ENCODE data around the gene SGCG. TPM values are rescaled to one million over a fixed set of nuclear protein-coding genes. Genes with fewer than 3 reads are reported as not detected.
"Not testable (repeated sequence)": the region's sequence is repeated elsewhere in the genome, so short reads cannot be mapped to it uniquely, and the experiment has no call there.

Gene SGCG
- total RNA-seq (2014; rRNA removed; shearing (Covaris generic)), result not detected in 2 replicates

- no peak for DNase-seq (ENCODE audit: low spot score)
These were observed at the start of gene SGCG for GRCh38 chr13:23180711-23181110. Gene SGCG (plus strand): TSS chr13:23180979. CDS start chr13:23203695, 22,716 bp downstream.

GRCh38 chr13:23134542-23134941 lies 46.2 kb upstream of the SGCG start:
- no peak for DNase-seq (ENCODE audit: low spot score)

- DNase-seq (ENCODE audit: low spot score), result no peak
These were observed 40.3 kb upstream of the SGCG start for GRCh38 chr13:23140492-23140891.

GRCh38 chr13:23141964-23142363 lies 38.8 kb upstream of the SGCG start:
- no peak for DNase-seq (ENCODE audit: low spot score)

GRCh38 chr13:23142607-23143006 lies 38.2 kb upstream of the SGCG start:
- DNase-seq (ENCODE audit: low spot score), result not testable (repeated sequence)

GRCh38 chr13:23144431-23144830 lies 36.3 kb upstream of the SGCG start:
- DNase-seq (ENCODE audit: low spot score), result no peak

- no peak for DNase-seq (ENCODE audit: low spot score)
These were observed 34.8 kb upstream of the SGCG start for GRCh38 chr13:23146006-23146405.

- DNase-seq (ENCODE audit: low spot score), result no peak
These were observed 33.8 kb upstream of the SGCG start for GRCh38 chr13:23146811-23147625.

- no peak for DNase-seq (ENCODE audit: low spot score)
These were observed 33.0 kb upstream of the SGCG start for GRCh38 chr13:23147827-23148226.

- no peak for DNase-seq (ENCODE audit: low spot score)
These were observed 23.0 kb upstream of the SGCG start for GRCh38 chr13:23157781-23158180.

GRCh38 chr13:23159205-23159759 lies 21.5 kb upstream of the SGCG start:
- no peak for DNase-seq (ENCODE audit: low spot score)

GRCh38 chr13:23159760-23160637 lies 20.8 kb upstream of the SGCG start:
- DNase-seq (ENCODE audit: low spot score), result no peak

GRCh38 chr13:23160638-23161480 lies 19.9 kb upstream of the SGCG start:
- DNase-seq (ENCODE audit: low spot score), result no peak

- DNase-seq (ENCODE audit: low spot score), result no peak
These were observed 19.3 kb upstream of the SGCG start for GRCh38 chr13:23161481-23161825.

GRCh38 chr13:23175920-23176319 lies 4.9 kb upstream of the SGCG start:
- DNase-seq (ENCODE audit: low spot score), result no peak

GRCh38 chr13:23182142-23182541 lies 1.4 kb downstream of the SGCG start:
- no peak for DNase-seq (ENCODE audit: low spot score)

GRCh38 chr13:23183292-23183691 lies 2.5 kb downstream of the SGCG start:
- DNase-seq (ENCODE audit: low spot score), result no peak

GRCh38 chr13:23185542-23185941 lies 4.8 kb downstream of the SGCG start:
- no peak for DNase-seq (ENCODE audit: low spot score)

GRCh38 chr13:23201870-23202269 lies 21.1 kb downstream of the SGCG start:
- DNase-seq (ENCODE audit: low spot score), result no peak

GRCh38 chr13:23202383-23202782 lies 21.6 kb downstream of the SGCG start:
- no peak for DNase-seq (ENCODE audit: low spot score)

- no peak for DNase-seq (ENCODE audit: low spot score)
These were observed 22.7 kb downstream of the SGCG start for GRCh38 chr13:23203516-23203915.

- no peak for DNase-seq (ENCODE audit: low spot score)
These were observed 25.0 kb downstream of the SGCG start for GRCh38 chr13:23205807-23206206.
